SK-MEL-5 (cell line): Measurements from ENCODE around the gene ABHD13. TPM values are rescaled to one million over a fixed set of nuclear protein-coding genes. Genes with fewer than 3 reads are reported as not detected.

Source experiments
- DNase-seq: peaks from one replicate; pipeline ENCODE4 v3.0.0-alpha.2; 2016; ENCODE audit warnings: low read depth, low spot score
- in situ Hi-C: cut with HindIII; loops from 2 replicates; pipeline ENCODE4 v1.10.0; 2016; ENCODE audit warnings: low sequenced_read_pairs, high pct_unique_total_duplicates, low pct_unique_long_range_greater_than_20kb
- total RNA-seq: library from RNA; depleted of rRNA; stranded (reverse); fragments of >200 nt; shearing (Covaris generic); gene quantifications from 2 replicates; pipeline ENCODE4 v1.2.3, GENCODE V29; 2014; rRNA removed

Gene ABHD13
- total RNA-seq, 1 experiment from 2014 or later = 9.6 TPM

GRCh38 chr13:108270442-108270841 lies 52.2 kb downstream of the ABHD13 start:
- in situ Hi-C loops = no loop called here
- DNase-seq = no peak

GRCh38 chr13:108272333-108272732 lies 54.1 kb downstream of the ABHD13 start:
- DNase-seq = no peak
- in situ Hi-C loops = no loop called here

GRCh38 chr13:108273429-108274118 lies 55.4 kb downstream of the ABHD13 start:
- in situ Hi-C loops = no loop called here
- no peak for DNase-seq

GRCh38 chr13:108274718-108275117 lies 56.5 kb downstream of the ABHD13 start:
- in situ Hi-C loops = no loop called here
- DNase-seq = no peak

- in situ Hi-C loops = no loop called here
- no peak for DNase-seq
Observed at GRCh38 chr13:108276060-108276459, 57.9 kb downstream of the ABHD13 start.

- in situ Hi-C loops = no loop called here
- DNase-seq = no peak
Observed at GRCh38 chr13:108278466-108278865, 60.3 kb downstream of the ABHD13 start.

- no peak for DNase-seq
- in situ Hi-C loops = no loop called here
Observed at GRCh38 chr13:108281901-108282300, 63.7 kb downstream of the ABHD13 start.

- in situ Hi-C loops = no loop called here
- no peak for DNase-seq
Observed at GRCh38 chr13:108283110-108283509, 64.9 kb downstream of the ABHD13 start.

Other genes starting within 250 kb of the ABHD13 start
- gene LIG4, start 2.9 kb upstream of the ABHD13 start, total RNA-seq = 14.0 and 16.7 TPM in 2 replicates
- gene TNFSF13B, start 51.3 kb downstream of the ABHD13 start, total RNA-seq = 2.4 and 5.8 TPM in 2 replicates